HG03520 (cell line): Measurements from ENCODE around the gene KCNJ18.
"Not testable (repeated sequence)": the region's sequence is repeated elsewhere in the genome, so short reads cannot be mapped to it uniquely, and the experiment has no call there.

Experiments
- ATAC-seq: cut with Tn5 transposase; IDR thresholded peaks from one replicate; pipeline ENCODE4 v1.9.1; 2021; ENCODE audit warnings: mild to moderate bottlenecking, moderate library complexity; ENCODE audit not compliant: unreplicated experiment

KCNJ18 gene

DNA sequence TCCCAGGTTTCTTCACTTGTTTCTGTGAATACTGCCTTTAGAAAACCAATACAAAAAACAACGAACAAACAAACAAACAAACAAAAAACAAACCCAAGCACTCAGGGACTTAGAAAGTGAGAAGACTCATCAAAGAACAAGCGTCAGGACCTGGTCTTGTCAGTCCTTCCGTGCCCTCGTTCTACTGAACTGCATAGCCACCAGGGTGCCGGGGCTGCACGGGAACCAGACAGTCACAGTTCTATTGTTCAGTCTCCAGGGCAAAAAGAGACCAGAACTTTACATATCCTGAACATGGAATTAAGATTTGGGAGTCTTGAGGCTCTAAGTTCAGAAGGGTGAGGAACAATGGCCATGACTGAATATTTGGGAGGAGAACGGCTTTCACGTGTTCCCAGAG lies 28.2 kb downstream of the KCNJ18 start:
- ATAC-seq = not testable (repeated sequence)

- not testable (repeated sequence) for ATAC-seq
Measured at GRCh38 chr17:21722268-21722667, 29.9 kb downstream of the KCNJ18 start.

DNA sequence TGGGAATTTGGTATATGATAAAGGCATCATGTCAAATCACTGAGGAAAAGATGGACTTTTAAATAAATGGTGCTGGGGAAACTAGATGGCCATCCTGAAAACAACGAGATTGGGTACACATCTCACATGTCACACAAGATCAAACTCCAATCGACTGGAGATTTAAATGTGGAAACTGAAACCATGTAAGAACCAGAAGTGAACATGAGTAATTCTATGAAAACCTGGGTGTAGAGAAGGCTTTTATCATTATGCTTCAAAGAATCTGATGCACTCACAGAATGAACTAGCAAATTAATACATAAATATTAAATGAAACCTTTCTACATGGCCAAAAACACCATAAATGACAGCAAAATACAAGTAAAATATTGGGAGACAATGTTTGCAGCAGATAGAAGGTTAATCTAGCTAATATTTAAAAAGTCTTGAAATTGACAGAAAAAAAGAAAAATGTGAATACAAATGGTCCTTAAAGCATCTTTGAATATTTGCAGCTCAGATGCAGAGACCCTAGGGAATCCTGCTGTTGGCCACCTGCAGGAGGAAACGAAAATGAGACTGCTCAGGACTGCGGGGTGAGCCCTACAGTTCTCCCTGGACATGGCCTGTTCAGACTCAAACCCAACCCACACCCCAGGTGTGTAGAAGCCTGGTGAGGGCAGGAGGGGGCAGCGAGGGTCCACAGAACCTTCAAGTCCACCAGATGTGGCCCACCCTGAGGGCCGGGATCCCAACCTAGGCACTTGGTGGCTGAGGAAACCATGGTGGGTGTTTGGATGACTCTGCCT lies 32.1 kb downstream of the KCNJ18 start:
- ATAC-seq = not testable (repeated sequence)

GRCh38 chr17:21731076-21731475 lies 38.8 kb downstream of the KCNJ18 start:
- ATAC-seq = not testable (repeated sequence)

DNA sequence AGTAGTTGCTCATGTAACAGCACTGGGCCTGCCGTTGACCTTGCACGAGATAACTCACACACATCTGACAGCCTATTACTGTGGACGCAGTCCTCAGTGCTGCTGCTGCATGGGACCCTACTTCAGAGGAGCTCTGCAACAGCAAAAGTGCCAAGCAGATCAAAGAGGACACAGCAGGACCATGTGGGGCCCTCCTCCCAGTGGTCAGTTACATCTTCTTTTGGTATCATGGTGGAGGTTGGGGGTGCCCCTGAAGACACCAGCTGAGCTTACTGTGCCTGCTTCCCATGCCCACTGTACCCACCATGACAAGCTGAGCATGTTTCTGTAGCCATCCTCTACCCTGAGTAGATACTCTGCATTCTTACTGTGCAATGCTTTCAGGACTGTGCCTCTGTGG lies 41.6 kb downstream of the KCNJ18 start:
- ATAC-seq = not testable (repeated sequence)

DNA sequence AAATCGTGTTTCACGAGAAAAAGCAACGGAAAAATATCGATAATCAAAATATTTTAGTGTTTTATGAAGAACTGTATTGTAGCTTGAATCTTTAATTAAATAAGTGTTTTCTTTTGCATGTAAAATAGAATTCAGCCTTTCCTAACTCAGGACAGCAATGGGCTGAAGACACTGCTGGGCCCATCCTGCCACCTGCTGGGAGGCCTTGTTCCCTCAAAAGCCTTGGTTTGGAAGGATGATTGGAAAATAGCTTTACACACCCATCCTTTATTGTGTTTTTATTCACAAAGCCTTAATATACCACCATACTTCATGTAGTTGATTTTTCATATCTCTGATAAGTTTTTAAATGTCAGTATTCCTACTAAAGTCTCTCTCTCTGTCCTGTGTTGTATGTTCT lies 43.5 kb downstream of the KCNJ18 start:
- not testable (repeated sequence) for ATAC-seq

- ATAC-seq = not testable (repeated sequence)
Measured at GRCh38 chr17:21737015-21737580, 44.8 kb downstream of the KCNJ18 start.

GRCh38 chr17:21738241-21738640 lies 45.9 kb downstream of the KCNJ18 start:
- not testable (repeated sequence) for ATAC-seq

DNA sequence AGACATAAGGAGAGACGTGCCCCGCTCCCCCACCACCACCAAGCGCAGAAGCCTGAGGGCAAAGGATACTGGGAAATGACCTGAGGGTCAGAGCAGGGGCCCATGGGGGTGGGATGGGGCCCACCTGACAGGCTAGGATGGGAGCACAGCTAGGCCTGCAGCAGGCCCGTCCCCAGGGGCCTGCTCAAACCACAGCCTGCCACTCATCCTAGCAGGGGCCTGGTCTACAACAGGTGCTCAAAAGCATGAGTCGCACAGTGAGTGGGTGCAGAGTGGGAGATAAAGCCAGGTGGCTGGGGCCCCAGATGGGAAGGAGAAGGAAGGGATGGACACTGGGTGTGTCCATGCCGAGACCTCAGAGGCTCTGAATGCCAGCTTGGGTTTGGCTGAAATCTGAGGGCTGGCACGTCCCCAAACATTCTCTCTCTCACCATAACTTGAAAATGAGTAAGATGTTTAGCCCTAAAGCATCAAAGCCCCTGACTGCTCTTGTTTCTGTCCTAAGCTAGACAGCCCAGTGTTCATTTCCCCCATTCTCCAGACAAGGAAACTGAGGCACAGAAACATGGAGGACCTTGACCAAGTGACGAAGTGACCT lies 46.7 kb downstream of the KCNJ18 start:
- ATAC-seq = not testable (repeated sequence)

- ATAC-seq = not testable (repeated sequence)
Measured at GRCh38 chr17:21739485-21739884, 47.2 kb downstream of the KCNJ18 start.

- ATAC-seq = not testable (repeated sequence)
Measured at GRCh38 chr17:21740836-21741235, 48.5 kb downstream of the KCNJ18 start.

DNA sequence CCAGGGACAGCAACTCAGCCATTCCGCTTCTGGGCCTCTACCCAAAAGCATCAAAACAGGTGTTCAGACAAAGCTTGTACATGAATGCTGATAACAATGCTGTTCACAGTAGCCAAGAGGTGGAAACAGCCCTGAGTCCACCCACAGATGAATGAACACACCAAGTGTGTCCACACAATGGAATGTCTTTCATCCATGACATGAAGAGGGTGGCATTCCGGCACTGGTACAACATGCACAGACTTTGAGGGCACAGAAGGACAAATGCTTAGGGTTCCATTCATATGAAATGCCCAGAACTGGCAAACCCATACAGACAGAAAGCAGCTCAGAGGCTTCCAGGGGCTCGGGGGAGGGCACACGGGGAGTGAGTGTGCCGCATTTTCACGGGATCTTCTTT lies 49.2 kb downstream of the KCNJ18 start:
- not testable (repeated sequence) for ATAC-seq

DNA sequence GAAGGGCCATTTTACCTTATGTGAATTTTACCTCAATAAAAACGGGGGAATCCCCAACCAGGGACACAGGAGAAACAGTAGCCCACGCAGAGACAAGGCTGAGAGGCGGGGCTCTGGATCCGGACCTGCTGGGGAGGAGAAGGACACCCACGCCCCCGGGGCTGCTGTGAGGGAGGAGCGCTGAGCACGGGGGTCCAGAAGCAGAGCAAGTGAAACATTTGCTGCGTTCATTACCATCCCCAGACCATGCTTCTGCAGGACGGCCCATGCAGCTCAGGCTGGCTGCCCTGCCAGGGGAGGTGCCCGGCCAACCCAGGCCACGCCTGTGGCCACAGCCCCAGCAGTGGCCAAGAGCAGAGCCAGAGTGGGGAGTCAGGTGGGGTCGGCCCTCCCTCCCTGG lies 50.0 kb downstream of the KCNJ18 start:
- no peak for ATAC-seq

DNA sequence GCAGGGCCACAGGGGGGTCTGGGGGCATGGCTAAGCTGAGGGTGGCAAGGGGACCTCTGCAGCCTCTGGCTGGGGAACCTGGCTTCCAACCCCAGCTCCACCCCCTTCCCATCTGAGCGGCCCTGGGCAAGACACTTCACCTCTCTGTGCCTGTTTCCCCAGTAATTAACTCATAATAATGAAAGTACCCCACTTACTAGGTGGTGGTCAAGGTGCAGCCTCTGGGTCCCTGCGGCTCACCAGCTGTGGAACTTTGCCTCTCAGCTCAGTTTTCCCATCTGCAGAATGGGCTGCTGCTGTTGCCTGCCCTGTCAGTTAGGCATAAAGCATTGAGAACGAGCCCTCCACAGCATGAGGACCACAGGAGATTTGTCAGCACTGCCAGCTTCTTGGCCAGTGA lies 51.8 kb downstream of the KCNJ18 start:
- ATAC-seq = not testable (repeated sequence)

DNA sequence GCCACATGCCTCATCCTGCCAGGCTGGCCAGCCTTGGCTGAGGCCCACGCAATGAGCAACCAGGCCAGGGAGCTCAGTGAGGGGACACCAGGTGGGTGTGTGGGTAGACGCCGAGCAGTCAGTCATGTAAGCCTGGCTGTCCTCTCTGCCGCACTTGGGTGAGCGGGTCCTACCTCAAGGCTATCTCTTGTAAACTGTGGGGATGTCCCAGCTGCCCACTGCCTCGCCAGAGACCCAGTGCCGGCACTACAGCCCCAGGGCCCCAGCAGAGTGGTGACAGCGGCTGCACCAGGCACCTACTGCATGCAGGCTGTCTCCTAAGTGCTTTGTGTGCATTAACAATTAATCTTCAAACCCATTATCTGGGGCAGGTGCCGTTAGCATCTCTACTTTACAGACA lies 52.3 kb downstream of the KCNJ18 start:
- ATAC-seq = not testable (repeated sequence)

GRCh38 chr17:21745385-21746054 lies 53.2 kb downstream of the KCNJ18 start:
- not testable (repeated sequence) for ATAC-seq

- ATAC-seq = not testable (repeated sequence)
Measured at GRCh38 chr17:21746415-21746814, 54.1 kb downstream of the KCNJ18 start.

DNA sequence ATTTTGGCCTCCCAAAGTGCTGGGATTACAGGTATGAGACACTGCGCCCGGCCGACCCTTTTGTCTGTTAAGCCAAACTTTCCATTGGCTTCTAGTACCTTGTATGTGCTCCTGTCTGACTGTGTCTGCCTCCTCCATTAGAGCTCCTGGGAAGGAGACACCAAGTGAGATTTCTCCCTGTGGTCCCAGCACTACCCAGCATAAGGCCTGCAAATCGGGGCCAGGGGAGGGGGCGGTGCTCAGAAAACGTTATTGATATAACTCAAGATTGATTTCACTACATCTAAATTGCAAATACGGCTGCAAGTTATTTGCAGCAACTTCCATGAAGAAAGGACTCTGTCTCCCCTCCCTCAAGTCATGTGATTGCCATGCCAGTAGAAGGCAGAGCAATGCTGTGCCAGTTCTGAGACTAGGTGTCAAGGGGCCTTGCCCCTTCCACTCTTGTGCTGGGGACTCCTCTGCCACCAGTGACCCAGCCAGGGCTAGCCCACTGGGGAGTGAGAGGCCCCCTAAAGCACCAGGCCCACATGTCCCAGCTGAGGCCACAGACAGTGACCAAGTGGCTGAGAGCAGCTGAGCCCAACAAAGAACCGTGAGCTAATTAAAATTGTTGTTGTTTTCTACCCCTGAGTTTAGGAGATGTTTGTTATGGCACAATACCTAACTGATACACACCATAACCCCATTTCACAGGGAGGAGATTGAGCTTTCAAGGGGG lies 55.0 kb downstream of the KCNJ18 start:
- not testable (repeated sequence) for ATAC-seq

DNA sequence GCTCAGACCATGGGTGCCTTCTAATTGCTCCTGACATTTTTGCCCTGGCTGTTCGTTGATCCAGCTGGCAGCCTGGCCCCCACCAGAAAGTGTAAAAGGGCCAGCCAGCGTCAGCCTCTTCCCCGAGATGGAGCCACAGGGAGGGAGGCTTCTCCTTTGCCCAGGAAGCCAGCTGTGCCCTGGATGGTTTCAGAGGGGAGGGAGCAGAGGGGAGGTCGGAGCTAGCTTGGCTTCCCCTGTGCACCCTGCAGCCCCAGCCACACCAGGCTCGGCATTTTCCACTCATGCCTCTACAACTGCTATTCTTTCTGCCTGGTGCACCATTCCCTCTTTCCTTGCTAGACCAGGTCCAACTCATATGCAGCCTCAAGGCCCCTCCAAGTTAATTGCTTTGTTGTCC lies 56.4 kb downstream of the KCNJ18 start:
- not testable (repeated sequence) for ATAC-seq

DNA sequence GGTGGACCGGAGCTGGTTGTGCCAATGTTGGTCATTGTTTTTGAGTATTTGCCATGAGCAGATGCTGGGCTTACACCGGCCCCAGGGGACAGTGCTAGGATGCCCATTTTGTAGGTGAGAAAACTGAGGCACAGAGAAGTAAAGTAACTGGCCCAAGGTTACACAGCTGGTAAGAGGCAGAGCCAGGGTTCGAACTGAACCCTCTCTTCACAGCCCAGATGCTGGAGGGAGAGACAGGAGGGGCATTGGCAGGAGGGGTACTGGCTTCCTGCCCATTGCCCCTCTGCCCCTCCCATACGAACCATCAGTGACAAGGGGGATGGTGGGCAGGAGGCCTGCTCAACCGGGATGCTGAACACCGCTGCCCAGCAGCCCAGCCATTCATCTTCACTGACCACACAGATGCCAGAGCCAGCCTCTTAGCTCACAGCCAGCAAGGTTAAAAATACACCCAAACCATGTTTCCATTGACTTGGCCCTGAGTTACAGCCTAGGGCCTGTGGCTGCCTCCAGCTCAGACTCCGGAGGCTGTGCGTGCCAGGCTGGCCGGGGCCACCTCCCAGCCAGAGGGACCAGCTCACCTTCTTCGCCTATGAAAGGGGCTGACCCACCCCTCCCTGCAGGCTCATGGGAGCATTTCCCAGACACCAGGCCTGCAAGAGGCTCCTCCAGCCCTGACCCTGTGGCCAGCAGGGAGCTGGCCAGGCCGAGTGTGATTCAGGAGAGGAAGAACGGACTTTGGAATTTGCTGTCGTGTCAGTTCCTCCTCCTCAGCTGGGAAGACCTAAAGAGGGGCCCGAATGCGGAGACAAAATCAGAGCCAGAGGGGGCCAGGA lies 57.6 kb downstream of the KCNJ18 start:
- not testable (repeated sequence) for ATAC-seq
